Astrocyte of the hippocampus (primary cell): ENCODE measurements around the gene EYA2.

ENCODE experiments used
- DNase-seq: peaks from one replicate; pipeline ENCODE4 v3.0.0; 2011; ENCODE audit warnings: low read depth, low spot score

Gene EYA2

DNA sequence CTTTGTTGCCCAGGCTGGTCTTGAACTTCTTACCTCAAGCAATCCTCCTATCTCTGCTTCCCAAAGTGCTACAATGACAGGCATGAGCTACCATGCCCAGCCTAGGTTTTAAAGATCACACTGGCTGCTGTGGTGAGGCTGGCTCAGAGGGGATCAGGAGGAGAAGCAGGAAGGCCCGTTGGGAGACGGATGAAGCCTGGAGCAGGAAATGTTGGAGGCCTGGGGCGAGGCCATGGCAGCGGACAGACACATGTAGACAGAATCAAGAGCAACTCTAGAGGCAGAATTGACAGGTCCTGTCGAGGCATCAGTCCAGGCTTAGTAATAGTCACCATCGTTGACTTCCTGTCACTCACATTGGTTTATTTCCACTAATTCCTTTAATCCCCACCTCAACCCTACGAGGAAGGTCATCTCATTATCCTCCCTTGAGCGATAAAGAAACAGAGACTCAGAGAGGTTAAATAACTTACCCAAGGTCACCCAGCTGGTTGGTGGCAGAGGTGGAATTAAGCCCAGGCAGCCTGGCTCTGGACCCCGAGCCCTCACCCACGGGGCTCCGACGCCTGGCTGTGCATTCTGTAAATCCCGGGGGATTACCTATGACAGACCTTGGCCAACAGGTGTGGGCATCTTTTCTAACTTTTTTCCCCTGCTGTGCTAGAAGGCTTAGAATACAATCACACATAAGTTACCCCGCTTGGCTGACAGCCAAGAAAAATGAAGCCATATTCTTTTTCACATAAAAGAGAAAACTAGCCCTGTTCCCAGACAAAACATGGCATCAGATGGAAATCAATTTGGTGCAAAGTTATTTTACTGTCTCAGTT is 113.4 kb downstream of the EYA2 start:
- DNase-seq = no peak

DNA sequence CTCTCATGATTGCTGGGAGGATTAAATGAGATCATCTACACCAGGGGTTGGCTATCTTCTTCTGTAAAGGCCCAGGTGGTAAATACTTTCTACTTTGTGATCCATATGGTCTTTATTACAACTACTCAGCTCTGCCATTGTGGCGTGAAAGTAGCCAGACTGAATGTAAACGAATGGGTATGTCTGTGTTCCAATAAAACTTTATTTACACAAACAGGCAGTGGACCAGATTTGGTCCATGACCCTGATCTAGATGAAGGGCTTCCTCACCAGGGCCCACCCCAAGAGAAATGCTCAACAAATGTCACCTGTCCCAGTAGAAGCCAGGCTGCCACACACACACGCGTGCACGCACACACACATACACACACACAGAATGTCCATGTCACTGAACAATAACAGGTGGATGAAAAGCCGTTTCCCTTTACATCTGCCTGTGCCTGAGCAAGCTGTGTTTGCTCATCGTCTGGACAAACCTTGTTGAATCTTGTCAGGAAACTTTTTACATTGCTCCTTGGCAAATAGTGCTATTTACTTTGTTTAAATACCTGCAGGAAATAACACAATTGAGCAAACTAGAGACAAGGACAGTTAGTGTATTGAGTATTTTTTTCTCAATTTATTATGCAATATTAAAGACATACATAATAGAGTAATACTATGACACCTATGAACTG is 114.3 kb downstream of the EYA2 start:
- no peak for DNase-seq

DNA sequence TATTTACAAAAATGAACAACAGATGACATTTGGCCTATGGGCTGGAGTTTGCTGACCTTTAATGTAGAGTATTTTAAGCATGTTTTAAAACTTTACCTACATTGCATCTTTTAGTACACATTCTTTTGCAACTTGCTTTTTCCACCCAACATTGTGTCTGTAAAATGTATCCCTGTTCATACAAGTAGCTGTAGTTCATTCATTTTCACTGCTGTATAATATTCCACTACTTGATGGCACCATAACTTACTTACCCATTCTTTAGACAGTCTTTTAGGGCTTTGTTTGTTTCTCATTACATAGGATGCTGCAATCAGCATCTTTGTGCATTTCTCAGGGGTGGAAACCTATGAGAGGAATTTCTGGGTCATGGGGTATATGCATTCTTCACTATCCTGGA is 115.1 kb downstream of the EYA2 start:
- DNase-seq = no peak

DNA sequence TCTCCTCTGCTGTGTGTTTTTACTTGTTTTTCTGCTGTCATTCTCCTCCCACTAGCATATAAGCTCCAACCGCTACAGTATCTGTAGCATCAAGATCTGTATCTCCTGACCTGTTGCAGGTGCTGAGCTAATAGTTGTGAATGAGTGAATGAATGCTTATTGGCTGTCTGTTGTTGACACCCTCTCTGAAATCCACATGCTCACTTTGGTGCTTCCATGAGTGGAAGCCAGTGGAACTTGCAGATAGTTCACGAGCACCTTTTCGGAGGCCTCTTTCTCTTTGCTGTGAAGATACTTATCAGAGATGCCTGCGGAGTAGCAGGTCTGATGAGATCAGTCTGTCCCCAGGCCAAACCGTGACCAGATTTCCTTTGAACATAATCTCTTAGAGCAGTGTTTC is 117.3 kb downstream of the EYA2 start:
- DNase-seq = no peak

DNA sequence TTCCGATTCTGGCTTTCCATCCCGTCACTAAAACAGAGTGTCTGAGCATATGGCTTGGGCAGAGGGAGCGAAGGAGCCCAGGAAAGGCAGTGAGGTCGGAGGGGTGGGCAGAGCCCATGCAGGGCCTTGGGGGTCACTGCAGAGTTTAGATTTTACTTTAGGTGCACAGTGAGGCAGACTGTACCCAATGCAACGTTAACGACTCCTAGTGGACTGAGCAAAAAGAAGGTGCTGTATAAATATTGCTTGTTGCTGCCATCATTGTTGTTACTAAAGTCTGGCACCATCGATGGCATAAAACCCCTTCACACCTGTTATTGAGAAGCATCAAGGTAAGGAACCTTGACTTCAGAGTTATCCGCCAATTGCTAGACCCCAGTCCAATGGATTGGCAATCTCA is 119.0 kb downstream of the EYA2 start:
- DNase-seq = no peak

DNA sequence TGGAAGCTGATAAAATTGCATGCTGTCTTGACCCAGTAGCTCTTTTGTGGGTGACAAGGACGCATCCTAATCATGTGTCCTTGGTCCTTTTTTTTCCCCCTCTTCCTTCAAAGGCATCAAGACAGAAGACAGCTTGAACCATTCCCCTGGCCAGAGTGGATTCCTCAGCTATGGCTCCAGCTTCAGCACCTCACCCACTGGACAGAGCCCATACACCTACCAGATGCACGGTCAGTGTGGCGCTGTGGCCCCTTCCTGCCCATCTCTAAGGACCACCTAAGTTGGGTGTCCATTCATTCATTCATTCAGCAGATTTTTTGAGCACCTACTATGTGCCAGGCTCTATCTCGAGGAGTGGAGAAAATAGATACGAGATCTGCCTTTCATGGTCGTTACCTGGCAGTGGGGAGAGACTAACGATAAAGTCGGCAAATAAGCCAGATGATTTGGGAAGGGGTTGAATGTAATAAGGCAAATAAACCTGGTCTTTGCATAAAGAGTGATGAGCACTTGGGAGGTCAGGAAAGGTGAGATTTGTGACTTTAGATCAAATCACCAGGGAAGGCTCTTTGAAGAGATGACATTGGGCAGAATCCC is 121.5 kb downstream of the EYA2 start:
- DNase-seq = peak; percentile 14

DNA sequence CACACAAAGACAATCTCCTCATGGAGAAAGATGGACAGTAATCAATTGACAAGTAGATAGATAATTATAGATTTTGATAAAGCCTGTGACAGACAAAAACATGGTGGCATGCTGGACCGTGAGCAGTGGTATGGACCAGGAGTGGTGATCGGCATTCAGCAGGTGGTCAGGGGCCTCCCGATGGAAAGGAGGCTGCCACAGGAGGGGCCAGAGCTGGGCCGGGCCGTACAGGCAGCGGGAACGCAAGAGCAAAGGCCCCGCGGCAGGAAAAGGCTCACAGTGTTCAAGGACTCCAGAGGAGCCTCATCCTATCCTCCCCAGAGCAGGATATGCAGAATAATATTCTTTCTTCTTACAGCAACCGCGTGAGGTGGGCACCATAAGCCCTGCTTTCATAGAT is 123.7 kb downstream of the EYA2 start:
- DNase-seq = no peak

DNA sequence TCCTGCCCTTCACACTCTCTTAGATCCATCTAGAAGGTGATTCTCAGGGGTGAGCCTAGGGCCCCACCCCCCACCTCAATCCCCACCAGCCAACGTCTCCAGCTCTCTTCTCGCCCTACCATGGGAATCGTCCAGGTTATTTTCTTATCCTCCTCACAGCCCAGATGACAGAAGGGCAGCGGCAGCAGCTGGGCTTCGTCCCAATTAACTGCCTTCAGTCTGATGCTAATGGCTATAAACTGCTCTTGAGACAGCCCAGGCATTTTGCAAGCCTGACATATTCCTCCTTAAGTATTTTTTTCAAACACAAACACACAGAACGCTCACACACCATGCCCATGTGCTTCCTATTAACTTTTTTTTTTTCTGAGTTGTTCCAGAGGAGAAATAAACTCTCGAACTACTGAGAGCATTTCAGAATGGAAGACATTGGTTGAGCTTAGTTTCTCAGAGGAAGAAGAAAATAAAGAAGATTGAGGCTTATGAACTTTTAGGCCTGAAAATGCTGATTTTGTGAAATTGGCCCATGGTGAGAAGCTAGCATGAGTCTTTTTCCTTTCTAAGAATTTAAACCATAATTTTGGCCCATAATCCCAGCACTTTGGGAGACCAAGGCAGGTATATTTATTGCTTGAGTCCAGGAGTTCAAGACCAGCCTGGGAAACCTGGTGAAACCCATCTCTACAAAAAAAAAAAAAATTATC is 124.6 kb downstream of the EYA2 start:
- DNase-seq = peak; percentile 22

DNA sequence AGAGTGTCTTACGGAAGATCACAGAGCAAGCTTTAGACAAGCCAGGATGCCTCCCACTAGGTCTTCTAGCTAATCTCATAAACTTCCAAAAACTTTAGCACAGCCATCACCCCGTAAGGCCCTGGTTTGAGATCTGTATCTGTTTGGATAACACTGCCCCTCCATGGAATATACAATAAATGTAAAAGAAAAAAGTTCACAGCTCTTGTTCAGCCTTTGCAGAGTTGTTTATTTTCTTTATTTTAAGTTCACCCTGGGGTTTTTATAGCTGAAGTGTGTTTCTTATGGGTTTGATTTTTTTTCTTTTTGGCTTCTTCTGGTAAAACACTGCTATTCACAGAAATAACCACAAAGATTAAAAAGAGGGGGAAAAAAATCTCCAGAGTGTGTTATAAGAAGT is 125.6 kb downstream of the EYA2 start:
- DNase-seq = no peak

DNA sequence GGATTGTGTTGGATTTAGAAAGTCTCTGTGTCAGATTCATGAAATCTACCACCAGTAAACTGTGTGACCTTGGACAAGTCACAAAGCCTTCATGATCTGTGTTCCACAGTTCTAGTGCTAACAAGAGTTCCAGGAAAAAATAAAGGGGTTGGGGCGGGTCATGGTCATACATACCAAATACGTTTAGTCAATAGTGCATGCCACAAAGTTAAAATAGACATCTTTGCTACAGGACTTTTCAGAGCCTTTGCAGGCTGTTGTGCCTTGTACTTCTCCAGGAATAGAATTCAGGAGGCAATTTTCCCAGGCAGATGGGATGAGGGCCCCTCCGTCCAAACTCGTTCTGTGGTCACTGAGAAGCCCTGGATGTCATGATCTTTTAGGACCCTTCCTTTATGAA is 127.2 kb downstream of the EYA2 start:
- DNase-seq = no peak

DNA sequence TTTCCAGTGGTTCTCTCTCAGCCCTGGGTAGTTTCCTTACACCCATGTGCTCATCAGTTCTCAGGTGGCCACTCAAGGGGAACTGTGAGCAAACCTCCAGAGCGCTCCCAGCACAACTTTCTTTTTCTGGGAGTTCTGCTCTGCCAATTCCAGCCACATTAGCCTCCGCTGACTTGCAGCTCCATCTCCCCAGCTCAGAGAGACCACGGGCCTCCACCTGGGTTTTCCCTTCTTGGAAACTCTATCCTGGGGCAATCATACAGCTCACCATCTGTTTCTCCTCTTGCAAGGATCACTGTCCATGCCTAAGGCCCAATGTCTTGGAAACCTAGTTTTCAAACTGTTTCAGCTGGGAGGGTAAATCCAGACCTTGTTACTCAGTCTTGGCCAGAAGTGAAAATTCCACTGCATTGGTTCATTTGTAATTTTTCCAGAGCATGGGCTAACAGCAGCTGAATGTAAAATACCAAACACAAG is 129.9 kb downstream of the EYA2 start:
- no peak for DNase-seq

DNA sequence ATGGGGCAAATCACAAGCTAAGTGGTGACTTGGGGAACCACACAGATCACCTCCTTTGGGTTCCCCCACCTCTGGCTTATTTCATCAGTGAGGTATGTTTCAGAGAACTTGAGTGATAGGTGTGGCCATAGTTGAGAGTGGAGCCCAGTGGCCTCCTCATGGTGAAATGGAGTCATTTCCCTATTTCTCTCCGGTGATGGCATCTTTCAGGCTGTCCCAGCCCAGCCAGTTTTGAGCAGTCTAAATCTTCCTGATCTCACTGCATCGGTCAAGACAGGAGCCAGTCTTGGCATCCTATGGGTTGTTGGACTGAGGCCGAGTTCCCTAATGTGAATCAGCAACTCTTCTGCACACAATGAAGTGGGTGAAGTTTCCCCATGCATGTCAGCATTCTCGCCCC is 132.4 kb downstream of the EYA2 start:
- DNase-seq = no peak

DNA sequence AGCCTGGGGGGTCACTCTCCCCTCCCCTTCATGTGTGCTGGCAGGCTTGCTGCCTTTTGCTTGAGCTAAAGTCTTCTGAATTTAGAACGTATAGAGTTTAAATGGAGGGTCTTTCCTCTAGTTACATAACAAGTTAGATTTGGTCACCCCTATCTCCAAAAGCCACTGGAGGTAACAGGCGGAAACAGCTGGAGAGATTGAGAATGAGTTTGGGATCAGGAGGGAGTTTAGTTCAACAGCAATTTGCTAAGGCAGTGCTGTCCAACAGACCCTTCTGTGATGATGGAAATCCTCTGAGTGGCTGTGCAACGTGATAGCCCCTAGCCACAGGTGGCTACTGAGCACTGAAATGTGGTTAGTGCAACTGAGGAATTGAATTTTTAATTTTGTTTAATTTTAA is 132.8 kb downstream of the EYA2 start:
- DNase-seq = no peak

DNA sequence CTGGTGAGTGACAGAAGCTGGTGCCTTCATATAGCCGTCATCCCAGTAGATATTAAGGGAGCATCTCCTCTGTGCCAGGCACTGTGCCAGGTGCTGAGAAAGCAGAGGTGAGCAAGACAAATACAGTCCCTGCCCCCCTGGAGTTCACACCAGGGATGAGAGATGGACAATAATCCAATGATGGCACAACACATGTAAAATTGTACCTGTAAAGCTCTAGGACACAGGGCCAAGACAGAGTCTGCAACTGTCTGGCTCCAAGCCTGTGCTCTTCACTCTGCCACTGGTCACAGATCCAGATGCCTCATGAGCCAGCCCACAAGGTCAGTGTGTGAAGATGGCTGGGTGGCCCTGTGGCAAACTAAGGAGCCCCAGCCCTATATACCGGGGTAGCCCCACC is 133.8 kb downstream of the EYA2 start:
- DNase-seq = no peak

DNA sequence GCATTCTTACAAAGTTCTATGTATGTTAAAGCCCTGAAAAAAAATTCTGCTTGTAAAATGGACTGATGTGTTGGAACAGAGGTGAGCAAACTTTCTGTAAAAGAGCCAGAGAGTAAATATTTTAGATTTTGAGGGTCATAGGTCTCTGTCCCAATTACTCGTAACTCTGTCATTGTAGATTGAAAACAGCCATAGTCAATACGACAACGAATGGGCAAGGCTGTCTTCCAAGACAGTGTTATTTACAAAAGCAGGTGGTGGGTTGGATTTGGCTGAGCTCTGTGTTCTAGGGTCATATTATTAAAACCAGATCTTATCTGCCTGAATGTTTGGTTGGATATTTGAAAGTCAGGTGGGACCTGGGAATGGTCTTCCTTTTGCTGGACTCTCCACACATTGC is 135.2 kb downstream of the EYA2 start:
- no peak for DNase-seq

DNA sequence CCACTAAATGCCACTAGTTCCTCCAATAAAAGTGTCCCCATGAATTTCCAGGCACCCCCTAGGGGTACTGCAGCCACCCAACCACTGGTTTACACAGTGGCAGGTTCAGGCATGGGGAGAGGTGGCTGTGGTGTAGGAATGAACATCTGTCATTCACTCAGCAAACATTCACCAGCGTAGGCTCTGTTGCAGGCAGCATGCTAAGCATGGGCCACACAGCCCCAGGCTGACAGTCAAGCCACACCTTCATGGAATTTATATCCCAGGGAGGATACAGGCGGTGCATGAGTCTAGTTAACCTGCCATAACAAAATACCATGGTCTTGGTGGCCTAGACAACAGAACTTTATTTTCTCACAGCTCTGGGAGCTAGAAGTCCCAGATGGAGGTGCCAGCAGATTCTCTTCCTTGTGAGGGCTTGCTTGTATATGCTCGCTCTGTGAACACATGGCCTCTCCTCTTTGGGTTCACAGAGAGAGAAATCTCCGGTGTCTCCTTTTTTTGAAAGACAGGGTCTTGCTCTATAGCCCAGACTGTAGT is 135.7 kb downstream of the EYA2 start:
- DNase-seq = no peak

DNA sequence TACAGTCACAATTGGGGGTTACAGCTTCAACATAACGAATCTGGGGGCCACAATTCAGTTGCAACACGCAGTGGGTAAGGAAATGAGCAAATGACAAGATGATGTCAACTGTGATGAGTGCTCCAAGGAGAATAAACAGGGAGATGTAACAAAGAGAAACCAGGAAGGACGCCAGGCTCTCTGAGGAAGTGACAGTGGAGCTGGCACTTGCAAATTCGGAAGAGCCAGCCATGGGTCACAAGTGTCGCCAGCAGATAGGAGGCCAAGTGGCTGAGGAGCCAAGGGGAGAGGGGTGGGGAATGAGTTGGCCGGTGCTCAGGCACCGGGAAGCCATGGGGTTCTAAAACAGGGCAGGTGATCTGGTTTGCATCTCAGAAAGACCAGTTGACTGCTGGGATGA is 136.4 kb downstream of the EYA2 start:
- DNase-seq = no peak

DNA sequence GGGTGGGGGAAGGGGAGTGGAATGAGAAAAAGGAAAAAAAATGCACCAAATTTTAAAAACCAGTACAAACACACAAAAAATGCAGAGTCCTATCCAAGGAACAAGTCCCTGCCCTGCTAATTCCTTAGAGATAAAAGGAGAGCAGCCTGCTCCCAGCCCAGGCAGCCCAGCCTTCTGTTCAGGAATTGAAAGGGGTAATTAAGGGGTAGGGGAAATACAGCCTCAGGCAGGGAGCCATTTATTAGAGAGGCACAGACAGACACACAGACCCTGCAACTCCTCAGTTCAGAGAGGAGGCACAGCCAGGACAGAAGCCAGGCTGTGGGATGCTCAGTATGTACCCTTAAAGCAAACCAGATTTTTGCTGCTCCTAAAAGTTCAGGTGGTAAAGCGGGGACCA is 137.2 kb downstream of the EYA2 start:
- DNase-seq = no peak

DNA sequence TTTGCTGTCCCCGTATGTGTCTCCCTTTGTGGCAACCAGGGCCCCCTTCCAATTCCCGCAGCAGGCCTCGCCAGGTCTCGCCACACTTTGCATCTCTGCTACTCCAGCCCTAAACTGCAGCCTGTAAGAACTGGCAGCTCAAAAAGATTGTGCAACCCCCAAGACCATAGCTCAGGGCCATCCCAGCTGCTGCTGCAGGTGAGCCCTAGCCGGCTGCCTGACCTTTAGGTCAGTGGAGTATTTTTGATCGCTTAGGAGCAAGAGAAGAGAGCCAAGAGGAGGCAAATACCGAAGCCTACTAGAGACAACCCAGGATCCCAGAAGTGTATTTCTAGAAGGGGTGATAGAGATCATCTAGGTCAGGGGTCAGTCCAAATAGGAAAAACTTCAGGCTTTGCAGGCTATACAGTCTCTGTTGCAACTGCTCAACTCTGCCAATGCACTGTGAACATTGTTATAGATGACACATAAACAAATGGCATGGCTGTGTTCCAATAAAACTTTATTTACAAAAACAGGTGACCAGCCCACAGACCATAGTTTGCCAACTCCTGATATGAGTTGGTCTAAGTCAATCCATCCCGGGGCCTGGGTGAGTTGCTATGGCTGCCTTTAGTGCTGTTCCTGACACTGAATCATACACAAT is 138.4 kb downstream of the EYA2 start:
- no peak for DNase-seq

DNA sequence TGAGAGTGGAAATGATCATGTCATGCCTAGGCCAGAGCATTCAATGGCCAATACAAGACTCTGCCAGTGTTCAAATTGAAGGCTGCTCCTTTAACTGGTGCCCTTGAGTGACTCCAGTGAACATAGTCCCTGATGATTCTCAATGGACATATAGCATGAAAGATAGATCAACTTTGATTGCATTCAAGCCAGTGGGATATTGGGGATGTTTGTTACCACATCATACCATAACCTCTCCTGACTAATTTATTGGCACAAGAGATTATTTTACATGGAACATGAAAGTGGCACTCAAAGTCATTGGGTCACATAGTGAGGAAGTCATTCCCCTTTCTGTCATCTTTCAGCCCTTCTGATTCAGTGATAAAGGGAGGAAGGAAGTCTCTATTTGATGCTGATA is 139.0 kb downstream of the EYA2 start:
- DNase-seq = no peak

DNA sequence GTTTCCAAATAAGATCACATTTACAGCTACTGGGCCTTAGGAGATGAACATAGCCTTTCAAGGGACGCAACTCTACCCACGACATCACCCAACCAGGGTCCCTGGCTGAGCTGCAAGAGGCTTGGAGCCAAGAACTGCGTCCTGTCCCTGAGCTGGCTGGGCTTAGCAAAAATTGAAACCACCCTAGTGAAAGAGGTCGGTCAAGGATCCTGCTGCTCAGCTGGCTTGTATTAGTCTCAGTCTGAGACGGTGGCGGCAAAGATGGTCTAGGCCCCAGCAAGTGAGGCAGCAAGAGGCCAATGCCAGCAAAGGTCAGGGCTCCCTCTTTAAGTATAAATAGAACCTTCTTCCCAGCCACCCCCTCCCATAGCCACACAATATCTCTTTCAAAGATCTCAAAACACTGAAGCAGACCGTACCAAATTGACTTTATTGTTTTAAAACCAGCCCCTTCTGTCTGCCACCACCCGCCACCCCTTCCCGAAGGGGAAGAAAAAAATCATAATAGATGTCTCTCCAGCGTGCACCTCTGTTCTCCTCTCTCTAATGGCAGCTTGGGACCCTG is 140.5 kb downstream of the EYA2 start:
- DNase-seq = no peak
